PC-9 (cell line): ENCODE data around the gene ARHGAP10. TPM values are rescaled to one million over a fixed set of nuclear protein-coding genes. Genes with fewer than 3 reads are reported as not detected.

Source experiments
- BruUV-seq: library from RNA; stranded (reverse); fragments of 400-500 nt; replicated peaks from 2 replicates; lab custom pipeline; 2021; lab: Mats Ljungman, UMichigan
- CTCF ChIA-PET: fragments of 300-600 bp; sonication (Branson Sonifier 250); formaldehyde crosslinking; loops from one replicate; lab custom pipeline; 2022; ENCODE audit warnings: antibody characterized with exemption; lab: Charles Lee
- POLR2A ChIA-PET: fragments of 300-600 bp; sonication (Branson Sonifier 250); formaldehyde crosslinking; loops from one replicate; lab custom pipeline; 2022; ENCODE audit warnings: antibody characterized with exemption; ENCODE audit not compliant: unreplicated experiment; lab: Charles Lee
- DNase-seq, 2 experiments: peaks; one replicate each; pipeline versions ENCODE4 v3.0.0 to v3.0.0-alpha.2; 2015 to 2022; ENCODE audit warnings: mixed read lengths in 1 of 2
- H2AFZ ChIP-seq: fragments of 200-600 bp; sonication (generic); 2 replicates; pipeline ENCODE4 v1.8.1; 2017; ENCODE audit warnings: antibody characterized with exemption
- H3F3A ChIP-seq: fragments of 200-600 bp; sonication (generic); 2 replicates; pipeline ENCODE4 v1.8.1; 2017; ENCODE audit warnings: antibody characterized with exemption, mild to moderate bottlenecking, low read depth; ENCODE audit not compliant: insufficient read depth
- H3K27ac ChIP-seq: fragments of 200-600 bp; sonication (generic); 2 replicates; pipeline ENCODE4 v1.6.1; 2016; ENCODE audit warnings: mixed run types
- H3K27me3 ChIP-seq: fragments of 200-600 bp; sonication (generic); 2 replicates; pipeline ENCODE4 v1.6.1; 2016; ENCODE audit warnings: low read depth, mixed run types; ENCODE audit not compliant: insufficient read depth
- H3K36me3 ChIP-seq: fragments of 200-600 bp; sonication (generic); 2 replicates; pipeline ENCODE4 v1.6.1; 2016; ENCODE audit warnings: low read depth, mixed run types
- H3K4me1 ChIP-seq: fragments of 200-600 bp; sonication (generic); replicated peaks from 2 replicates; pipeline ENCODE4 v1.6.1; 2016; ENCODE audit warnings: mixed run types; ENCODE audit not compliant: insufficient read depth
- H3K4me2 ChIP-seq: fragments of 200-600 bp; sonication (generic); 2 replicates; pipeline ENCODE4 v1.6.1; 2017; ENCODE audit warnings: mixed run types
- H3K4me3 ChIP-seq: fragments of 200-600 bp; sonication (generic); 2 replicates; pipeline ENCODE4 v1.6.1; 2016; ENCODE audit warnings: mixed run types
- H3K79me2 ChIP-seq: fragments of 200-600 bp; sonication (generic); 2 replicates; pipeline ENCODE4 v1.6.1; 2017; ENCODE audit warnings: low read depth, mixed run types
- H3K9me2 ChIP-seq: fragments of 200-600 bp; sonication (generic); 2 replicates; pipeline ENCODE4 v1.8.1; 2017; ENCODE audit warnings: mild to moderate bottlenecking; ENCODE audit not compliant: insufficient read depth
- H3K9me3 ChIP-seq: fragments of 200-600 bp; sonication (generic); 2 replicates; pipeline ENCODE4 v1.8.1; 2016; ENCODE audit warnings: low read depth; ENCODE audit not compliant: insufficient read depth
- H4K20me1 ChIP-seq: fragments of 200-600 bp; sonication (generic); 2 replicates; pipeline ENCODE4 v1.8.1; 2017; ENCODE audit not compliant: insufficient read depth
- EZH2 ChIP-seq: fragments of 200-600 bp; sonication (generic); IDR thresholded peaks from 2 replicates; pipeline ENCODE4 v1.8.0; 2017; ENCODE audit warnings: antibody characterized with exemption, low read depth
- intact Hi-C: fragments of 100-400 bp; cut with micrococcal nuclease; formaldehyde crosslinking; loops from one replicate; pipeline ENCODE4 v1.10.0; 2022; ENCODE audit not compliant: unreplicated experiment
- total RNA-seq: library from RNA; stranded (reverse); gene quantifications from 2 replicates; pipeline ENCODE4 v1.2.3, GENCODE V29; 2021
- TF ChIP-seq, protein P1 (sequence below): fragments of 200-600 bp; sonication (generic); conservative IDR thresholded peaks from 2 replicates; pipeline ENCODE4 v1.6.1; 2017; ENCODE audit warnings: mixed run types, antibody characterized with exemption, mild to moderate bottlenecking, moderate library complexity

Gene ARHGAP10
- total RNA-seq, 1 experiment from 2014 or later: 27.5 TPM

DNA sequence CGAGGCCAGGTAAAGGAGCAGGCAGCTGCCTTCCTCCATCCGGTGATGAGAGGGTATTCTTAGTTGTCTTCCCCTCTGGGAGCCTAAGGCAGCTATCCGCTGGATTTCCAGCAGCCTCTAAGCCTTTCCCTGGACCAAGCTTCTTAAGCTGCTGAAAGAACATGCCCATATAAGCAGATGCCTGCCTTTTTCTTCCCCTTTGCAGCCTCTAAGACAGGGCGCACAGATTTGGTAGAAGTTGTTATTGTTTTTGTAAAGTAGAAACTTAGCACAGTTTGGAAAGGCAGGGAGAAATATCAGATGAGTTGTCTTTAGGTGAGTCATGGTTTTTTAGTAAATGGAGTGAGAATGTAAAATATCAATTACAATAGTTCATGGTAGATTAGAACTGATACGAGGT is 210.8 kb downstream of the ARHGAP10 start:
- no peak overlapping the region for H3K4me3 ChIP-seq
- no peak overlapping the region for H3K4me2 ChIP-seq
- H3K36me3 ChIP-seq: no peaks in the 10 kb centered on the region
- H3K27ac ChIP-seq: no peak overlapping the region
- no peaks in the 10 kb centered on the region for H3F3A ChIP-seq
- ChIA-PET POLR2A (interaction anchor here (0.7 kb wide), 1 partner anchor 264 kb away, joined by 3 read pairs; no protein-coding TSS in a partner anchor), CTCF (no interaction called here)
- no peak for DNase-seq
- no peaks in the 10 kb centered on the region for H4K20me1 ChIP-seq
- no peaks in the 10 kb centered on the region for H3K27me3 ChIP-seq
- H3K9me3 ChIP-seq: no peaks in the 10 kb centered on the region
- H3K9me2 ChIP-seq: no peaks in the 10 kb centered on the region
- H3K79me2 ChIP-seq: no peaks in the 10 kb centered on the region
- intact Hi-C loops: no loop called here
- no TSS peak for BruUV-seq
- no peaks in the 10 kb centered on the region for H3K4me1 ChIP-seq
- H2AFZ ChIP-seq: no peak overlapping the region
- TF ChIP-seq EZH2: no peak
- TF ChIP-seq, protein P1, sequence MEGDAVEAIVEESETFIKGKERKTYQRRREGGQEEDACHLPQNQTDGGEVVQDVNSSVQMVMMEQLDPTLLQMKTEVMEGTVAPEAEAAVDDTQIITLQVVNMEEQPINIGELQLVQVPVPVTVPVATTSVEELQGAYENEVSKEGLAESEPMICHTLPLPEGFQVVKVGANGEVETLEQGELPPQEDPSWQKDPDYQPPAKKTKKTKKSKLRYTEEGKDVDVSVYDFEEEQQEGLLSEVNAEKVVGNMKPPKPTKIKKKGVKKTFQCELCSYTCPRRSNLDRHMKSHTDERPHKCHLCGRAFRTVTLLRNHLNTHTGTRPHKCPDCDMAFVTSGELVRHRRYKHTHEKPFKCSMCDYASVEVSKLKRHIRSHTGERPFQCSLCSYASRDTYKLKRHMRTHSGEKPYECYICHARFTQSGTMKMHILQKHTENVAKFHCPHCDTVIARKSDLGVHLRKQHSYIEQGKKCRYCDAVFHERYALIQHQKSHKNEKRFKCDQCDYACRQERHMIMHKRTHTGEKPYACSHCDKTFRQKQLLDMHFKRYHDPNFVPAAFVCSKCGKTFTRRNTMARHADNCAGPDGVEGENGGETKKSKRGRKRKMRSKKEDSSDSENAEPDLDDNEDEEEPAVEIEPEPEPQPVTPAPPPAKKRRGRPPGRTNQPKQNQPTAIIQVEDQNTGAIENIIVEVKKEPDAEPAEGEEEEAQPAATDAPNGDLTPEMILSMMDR: no peak

DNA sequence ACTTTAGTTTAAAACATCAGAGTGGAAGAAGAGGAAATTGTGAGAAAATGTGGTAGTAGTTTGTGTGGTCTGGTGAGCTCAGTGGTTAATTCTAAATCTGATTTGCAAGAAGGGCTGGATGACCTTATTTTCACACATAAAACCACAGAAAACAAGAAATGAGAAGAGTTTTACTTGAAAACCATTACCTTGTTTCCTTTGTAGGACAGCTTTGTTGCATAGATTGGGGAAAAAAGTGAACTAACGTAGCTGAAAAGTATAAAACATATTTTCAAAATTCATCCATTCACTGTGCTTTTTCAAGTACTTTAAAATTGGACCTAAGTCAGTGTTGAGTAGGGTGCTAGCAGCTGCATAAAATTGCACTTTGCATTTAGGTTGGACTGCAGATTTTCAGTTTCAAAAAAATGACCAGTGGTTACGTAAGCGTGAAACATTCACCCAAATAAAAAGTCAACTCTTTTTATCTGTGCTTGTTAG is 211.3 kb downstream of the ARHGAP10 start:
- no peak overlapping the region for H2AFZ ChIP-seq
- BruUV-seq: no TSS peak
- no peak overlapping the region for H3K27ac ChIP-seq
- no peaks in the 10 kb centered on the region for H4K20me1 ChIP-seq
- no peak for DNase-seq
- ChIA-PET POLR2A (interaction anchor here (0.7 kb wide), 1 partner anchor 265 kb away, joined by 3 read pairs; no protein-coding TSS in a partner anchor), CTCF (no interaction called here)
- H3K9me2 ChIP-seq: no peaks in the 10 kb centered on the region
- no peak for TF ChIP-seq EZH2
- TF ChIP-seq, protein P1: no peak
- intact Hi-C loops: no loop called here
- H3K4me3 ChIP-seq: no peak overlapping the region
- no peaks in the 10 kb centered on the region for H3K4me1 ChIP-seq
- no peaks in the 10 kb centered on the region for H3K36me3 ChIP-seq
- no peaks in the 10 kb centered on the region for H3K27me3 ChIP-seq
- no peak overlapping the region for H3K4me2 ChIP-seq
- H3F3A ChIP-seq: no peaks in the 10 kb centered on the region
- H3K9me3 ChIP-seq: no peaks in the 10 kb centered on the region
- H3K79me2 ChIP-seq: no peaks in the 10 kb centered on the region

DNA sequence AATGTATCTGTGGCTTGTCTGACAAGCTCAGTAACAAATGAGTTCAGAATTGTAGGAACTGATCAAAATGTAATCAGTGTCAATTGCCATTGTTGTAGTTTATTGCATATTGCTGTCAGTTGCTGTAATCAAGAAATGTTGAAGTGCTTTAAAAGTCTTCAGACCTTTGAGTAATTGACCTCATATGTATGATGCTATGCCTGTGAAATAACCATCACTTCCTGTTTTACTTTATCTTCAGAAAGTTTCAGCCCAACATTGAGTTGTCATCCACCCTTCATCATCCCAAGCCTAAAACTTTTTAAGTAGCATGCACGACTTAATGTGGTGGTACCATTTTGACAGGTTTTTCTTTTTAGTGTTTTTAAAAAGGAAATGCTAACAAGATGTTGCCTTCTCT is 212.4 kb downstream of the ARHGAP10 start:
- ChIA-PET CTCF (no interaction called here), POLR2A (interaction anchor here (0.6 kb wide), 1 partner anchor 43 kb away, joined by 3 read pairs; no protein-coding TSS in a partner anchor)
- DNase-seq: no peak
- Histone ChIP-seq H3K4me2 (no peak overlapping the region), H3K9me2 (no peaks in the 10 kb centered on the region), H3K36me3 (no peaks in the 10 kb centered on the region), H3K27ac (no peak overlapping the region), H4K20me1 (no peaks in the 10 kb centered on the region), H3K9me3 (no peaks in the 10 kb centered on the region), H3K79me2 (no peaks in the 10 kb centered on the region), H3K27me3 (no peaks in the 10 kb centered on the region), H3K4me3 (no peak overlapping the region), H3F3A (no peaks in the 10 kb centered on the region), H3K4me1 (no peaks in the 10 kb centered on the region), H2AFZ (no peak overlapping the region)
- TF ChIP-seq EZH2: no peak
- TF ChIP-seq, protein P1: no peak
- no TSS peak for BruUV-seq
- intact Hi-C loops: no loop called here
